ENCODE measurements around the gene BMP8B.
"Not testable (repeated sequence)": the region's sequence is repeated elsewhere in the genome, so short reads cannot be mapped to it uniquely, and the experiment has no call there.

DNA sequence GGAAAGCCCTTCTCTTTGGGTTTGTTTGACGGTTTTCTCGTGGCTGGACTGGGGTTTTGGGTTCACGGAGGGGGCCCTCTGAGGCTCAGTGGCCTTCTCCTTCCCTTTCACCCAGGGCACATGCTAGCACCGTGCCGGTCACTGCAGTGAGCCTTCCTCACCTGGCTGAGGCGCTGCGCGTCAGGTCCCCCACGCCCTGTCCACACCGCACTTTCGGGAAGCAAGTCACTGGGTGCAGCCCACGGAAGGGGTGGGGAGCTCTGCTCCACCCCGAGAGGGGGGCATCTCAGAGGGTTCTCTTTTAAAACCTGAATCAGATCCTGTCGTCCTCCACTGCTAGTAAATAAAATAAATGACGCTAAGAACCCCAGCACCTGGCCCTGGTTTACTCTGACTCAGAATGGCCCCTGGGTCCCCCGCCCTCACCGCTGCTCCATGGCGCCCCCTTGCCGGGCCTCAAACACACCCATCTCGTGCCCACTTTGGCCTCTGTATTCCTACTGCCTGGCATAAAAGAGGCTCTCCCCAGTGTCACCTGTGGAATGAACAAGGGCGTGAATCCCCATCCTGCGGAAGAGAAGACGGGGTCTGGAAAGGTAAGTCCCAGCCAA is 15.2 kb downstream of the BMP8B start:
- TF ChIP-seq, protein P1, sequence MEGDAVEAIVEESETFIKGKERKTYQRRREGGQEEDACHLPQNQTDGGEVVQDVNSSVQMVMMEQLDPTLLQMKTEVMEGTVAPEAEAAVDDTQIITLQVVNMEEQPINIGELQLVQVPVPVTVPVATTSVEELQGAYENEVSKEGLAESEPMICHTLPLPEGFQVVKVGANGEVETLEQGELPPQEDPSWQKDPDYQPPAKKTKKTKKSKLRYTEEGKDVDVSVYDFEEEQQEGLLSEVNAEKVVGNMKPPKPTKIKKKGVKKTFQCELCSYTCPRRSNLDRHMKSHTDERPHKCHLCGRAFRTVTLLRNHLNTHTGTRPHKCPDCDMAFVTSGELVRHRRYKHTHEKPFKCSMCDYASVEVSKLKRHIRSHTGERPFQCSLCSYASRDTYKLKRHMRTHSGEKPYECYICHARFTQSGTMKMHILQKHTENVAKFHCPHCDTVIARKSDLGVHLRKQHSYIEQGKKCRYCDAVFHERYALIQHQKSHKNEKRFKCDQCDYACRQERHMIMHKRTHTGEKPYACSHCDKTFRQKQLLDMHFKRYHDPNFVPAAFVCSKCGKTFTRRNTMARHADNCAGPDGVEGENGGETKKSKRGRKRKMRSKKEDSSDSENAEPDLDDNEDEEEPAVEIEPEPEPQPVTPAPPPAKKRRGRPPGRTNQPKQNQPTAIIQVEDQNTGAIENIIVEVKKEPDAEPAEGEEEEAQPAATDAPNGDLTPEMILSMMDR (IDR thresholded peaks at IDR 0.05; ENCODE audit: low read depth, low read length) = not testable (repeated sequence)
- not testable (repeated sequence) for TF ChIP-seq POLR2A (IDR thresholded peaks at IDR 0.05; ENCODE audit: extremely low read depth, insufficient read length); MYC (IDR thresholded peaks at IDR 0.05; ENCODE audit: low read depth, low read length)
